C4-2B (cell line): ENCODE data around the gene QKI.

ENCODE experiments used
- CTCF ChIP-seq: fragments of 450-650 bp; conservative IDR thresholded peaks from 2 replicates; pipeline ENCODE4 v1.5.1; 2017; ENCODE audit warnings: mild to moderate bottlenecking
- ZFX ChIP-seq: fragments of 450-650 bp; IDR thresholded peaks from 2 replicates; pipeline ENCODE4 v1.6.1; 2017

GRCh38 chr6:163460307-163460782, 45.8 kb downstream of the QKI start:
- TF ChIP-seq CTCF (no peak), ZFX (no peak)
